GOT3 (cell line): ENCODE data around the gene RPS6KA2.
"Not testable (repeated sequence)": the region's sequence is repeated elsewhere in the genome, so short reads cannot be mapped to it uniquely, and the experiment has no call there.

Source experiments
- DNase-seq: peaks from one replicate; lab custom pipeline; 2025; ENCODE audit warnings: mixed read lengths; lab: John Stamatoyannopoulos, UW

The RPS6KA2 gene

DNA sequence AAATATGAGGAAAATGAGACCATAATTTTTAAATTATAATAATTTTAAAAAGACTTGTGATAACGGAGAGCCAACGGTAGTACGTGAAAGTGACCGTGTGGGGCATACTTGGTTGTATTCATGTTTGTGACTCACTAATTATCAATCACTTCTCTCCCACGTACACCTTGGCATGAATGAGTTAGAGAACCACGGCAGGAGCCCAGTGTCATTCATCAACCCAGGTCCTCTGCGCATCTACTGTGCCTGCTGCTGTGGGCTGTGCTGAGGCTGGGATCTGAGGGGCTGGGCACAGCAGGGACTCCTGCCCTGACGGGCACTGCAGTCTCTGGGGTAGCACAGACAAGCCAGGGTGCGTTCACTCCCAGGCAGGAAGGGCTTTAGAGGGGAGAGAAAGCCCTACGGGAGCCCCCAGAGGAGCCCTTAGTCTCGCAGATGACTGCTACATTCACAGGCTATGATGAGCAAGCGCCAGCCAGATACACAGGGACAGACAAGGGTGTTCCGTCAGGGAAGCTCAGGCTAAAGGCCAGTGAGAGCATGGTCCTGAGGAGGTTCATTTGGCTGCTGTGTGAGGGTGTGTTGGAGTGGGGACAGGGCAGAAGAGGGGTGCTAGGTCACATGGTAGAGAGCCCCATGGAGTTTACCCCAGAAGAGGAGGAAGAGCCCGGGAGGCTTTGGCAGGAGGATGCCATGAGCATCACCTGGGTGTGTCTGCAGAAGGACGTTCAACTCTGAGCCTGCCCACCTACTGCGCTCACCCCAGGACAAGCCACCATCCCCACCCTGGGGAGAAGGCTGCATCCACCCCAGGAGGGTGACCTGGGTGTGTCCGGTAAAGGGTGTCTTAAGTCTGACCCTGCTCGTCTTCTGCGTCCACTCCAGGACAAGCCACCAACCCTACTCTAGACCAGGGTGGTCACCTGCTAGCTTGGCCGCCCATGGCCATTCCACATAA lies 8.2 kb upstream of the RPS6KA2 start:
- no peak for DNase-seq

- not testable (repeated sequence) for DNase-seq
Measured at GRCh38 chr6:166634581-166634980, 7.5 kb upstream of the RPS6KA2 start.

DNA sequence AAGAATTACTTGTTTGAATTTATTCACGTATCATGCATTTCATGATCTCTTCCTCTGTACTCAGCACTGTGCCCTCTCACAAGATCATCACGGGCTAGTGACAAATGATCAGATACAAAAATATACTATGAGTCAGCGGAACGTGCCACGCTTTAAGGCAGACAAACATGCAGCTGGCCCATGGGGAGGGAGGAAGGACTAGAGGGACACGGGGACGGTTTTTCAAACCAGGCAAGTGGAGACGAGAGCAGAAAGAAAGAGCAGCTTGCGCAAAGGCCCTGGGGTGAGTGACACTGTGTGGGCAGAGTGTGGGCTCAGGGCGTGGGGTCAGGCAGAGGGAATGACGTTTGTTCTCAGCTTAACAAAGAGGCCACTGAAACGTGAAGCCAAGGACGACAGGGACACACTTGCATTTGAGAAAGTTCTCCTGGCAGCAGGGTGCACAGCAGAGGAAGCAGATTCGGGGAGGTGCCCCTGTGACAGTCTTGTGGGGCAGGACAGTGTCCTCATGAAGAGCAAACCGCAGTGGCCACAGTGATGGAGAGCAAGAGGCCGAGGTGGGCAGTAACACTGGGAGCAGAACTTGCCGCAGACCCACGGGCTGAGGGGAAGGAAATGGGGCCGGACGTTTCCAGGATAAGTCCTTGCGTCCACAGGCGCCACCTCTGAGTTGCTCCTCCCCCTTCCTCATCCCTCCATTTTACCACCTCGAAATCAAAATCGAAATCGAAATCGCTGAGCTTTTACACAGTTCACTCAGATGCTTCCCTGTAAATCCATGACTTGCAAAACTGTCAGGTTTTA lies 6.9 kb upstream of the RPS6KA2 start:
- no peak for DNase-seq

DNA sequence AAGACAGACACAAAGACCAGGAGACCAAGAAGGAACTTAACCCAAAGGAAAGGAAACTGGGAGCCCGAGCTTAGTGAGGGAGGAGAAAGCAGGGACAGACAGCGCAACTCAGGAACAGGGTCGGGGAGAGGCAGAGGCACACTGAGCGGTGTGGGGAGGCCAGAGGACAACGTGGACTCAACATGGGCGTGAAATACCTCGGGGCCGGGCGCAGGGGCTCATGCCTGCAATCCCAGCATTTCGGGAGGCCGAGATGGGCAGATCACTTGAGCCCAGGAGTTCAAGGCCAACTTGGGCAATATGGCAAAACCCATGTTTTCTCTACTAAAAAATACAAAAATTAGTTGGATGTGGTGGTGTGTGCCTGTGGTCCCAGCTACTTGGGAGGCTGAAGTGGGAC lies 5.7 kb upstream of the RPS6KA2 start:
- no peak for DNase-seq

- DNase-seq: no peak
Measured at GRCh38 chr6:166630462-166630861, 3.4 kb upstream of the RPS6KA2 start.

- no peak for DNase-seq
Measured at GRCh38 chr6:166629628-166630027, 2.6 kb upstream of the RPS6KA2 start.

DNA sequence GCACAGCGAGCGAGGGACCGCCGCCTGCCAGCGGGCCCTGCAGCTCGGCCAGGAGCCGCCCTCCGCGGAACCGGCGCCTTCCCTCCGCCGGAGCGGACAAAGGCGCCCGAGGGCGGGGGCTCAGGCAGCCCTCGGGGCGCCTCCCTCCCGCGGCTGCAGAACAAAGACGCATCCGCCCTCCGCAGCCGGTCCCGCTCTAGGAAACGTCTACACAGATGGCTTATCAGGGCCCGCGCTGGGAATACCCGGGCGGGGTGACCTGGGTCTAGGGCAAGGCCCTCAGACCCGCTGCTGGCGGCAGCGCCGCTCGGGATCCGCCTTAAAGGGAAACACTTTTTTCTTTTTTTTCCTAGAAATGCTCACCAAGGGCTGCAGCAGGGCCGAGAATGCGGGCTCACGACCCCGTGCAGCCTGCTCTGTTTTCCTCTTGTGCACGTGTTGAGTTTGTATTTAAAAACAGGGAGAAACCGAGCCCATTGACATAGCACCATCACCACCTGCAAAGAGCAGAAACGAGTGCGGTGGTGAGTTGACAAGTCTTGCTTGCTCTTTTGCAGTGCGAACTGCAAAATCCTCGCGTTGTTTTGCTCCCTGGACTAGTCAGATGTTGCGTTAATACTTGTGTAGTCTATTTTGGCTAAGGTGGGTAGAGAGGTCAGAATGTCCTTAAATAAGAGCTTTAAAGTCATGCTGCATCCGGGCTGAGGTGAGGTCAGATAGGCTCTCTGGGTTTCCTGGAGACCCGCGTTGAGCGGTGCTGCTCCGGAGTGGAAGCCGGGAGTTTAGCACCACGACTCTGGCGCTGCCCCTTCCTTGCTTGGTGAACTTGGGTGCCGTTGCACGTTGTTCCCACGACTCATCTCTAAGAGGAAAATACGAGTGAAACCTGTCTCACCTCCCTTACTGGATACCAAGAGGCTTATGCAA lies 1.1 kb upstream of the RPS6KA2 start:
- DNase-seq: peak; percentile 52

GRCh38 chr6:166626177-166627032 lies 646 bp downstream of the RPS6KA2 start:
- DNase-seq: no peak

- DNase-seq: no peak
Measured at GRCh38 chr6:166625356-166625755, 1.7 kb downstream of the RPS6KA2 start.

- DNase-seq: no peak
Measured at GRCh38 chr6:166624275-166624674, 2.8 kb downstream of the RPS6KA2 start.

DNA sequence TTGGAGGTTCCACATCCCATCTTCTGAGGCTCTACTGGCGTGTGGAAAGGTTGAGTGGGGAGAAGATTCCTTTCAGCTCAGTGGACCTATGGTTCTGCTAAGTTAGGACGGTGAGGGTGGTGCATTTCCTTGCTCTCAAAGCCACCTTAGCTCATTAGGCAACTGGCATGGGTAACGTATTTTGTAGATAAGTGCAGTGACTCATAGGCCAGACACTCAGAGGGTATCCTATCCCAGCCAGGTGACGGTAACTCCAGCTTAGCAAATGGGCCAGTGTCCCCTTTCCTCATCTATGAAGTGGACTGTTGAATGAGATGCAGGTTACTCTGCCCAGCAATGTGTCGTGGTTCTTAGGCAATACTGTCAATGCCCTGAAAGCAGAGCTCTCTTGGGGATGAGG lies 3.7 kb downstream of the RPS6KA2 start:
- DNase-seq: no peak

GRCh38 chr6:166621114-166621540 lies 5.9 kb downstream of the RPS6KA2 start:
- no peak for DNase-seq

DNA sequence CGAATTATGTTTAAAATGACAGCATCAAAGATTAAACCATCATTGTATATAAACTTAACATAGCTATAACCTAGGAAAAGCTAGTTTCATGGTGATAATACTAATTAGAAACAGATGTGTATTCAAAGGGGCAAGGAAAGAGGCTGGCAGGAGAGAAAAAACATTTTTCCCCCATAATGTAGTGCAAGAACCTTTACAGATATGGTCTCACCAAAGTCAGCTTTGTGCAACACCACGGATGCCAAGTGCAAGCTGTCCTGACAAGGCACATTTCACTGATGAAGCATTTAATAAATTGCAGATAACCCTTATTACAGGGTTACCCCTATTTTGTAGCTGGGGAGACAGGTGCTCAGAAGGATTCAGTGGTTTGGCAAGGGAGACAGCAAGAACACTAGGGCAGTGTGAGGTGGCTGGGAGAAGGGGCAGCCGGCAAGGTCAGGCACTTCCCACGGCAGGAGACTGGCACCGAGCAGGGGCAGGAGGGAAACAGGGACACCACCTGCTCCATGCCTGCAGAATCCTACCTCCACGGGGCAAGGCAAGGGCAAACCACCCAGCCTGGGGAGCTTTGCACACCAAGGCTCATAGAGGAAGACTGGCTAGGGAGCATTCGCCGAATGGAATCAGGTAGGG lies 6.5 kb downstream of the RPS6KA2 start:
- no peak for DNase-seq

DNA sequence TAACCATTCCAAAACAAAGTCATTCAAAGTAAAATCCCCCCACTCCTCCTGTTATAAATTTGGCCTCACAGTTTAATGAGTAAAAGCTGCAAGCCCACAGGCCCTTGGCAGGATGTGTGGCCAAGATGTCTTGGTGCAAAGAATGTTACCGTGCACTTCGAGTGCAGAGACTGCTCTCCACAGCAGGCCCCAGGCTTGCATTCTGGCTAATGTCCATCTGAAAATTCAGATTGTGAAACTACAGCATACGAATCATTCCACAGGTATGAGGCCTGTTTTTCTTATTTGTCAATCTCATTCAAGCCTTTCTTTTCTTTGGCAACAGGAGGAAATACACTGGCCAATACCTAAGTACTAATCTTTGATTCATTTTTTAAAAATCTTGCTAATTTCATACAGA lies 7.1 kb downstream of the RPS6KA2 start:
- no peak for DNase-seq

DNA sequence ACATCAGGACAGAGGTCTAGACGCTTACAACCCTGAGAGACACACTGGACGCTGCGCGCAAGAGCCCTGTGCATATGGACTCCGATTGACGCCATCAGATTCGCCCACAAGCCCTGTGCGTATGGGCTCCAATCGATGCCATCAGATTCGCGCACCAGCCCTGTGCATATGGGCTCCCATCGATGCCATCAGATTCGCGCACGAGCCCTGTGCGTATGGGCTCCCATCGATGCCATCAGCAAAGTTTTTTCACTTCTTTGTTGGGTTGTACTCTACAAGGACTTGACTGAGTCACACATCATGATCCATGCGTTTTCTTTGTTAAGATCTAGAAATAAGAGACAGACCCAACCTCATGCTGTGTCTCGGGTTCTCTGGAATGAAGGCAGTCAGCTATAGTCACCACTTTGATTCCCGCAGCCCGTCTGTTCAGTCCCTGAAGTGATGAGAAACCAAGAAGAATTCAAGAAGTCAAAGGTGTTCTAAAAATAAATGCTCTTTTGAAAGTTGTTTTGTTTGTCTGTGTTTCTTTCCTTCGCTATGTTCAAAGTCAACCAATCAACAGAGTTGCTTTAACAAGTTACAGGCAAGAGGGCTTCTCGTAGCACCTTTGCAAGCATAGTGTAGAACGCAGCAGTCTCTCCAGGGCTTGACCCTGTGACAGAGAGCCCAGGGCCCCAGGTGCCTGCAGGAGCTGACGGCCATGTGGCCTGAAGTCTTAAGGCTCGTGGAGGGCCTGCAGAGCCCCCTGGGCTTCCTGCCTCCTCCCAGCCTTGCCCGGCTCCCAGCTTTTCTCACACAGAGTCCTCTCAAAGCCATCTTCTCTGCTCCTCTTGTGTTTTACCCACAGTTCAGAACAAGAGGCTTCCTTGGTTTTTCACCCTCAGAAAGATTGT lies 7.9 kb downstream of the RPS6KA2 start:
- DNase-seq: no peak

DNA sequence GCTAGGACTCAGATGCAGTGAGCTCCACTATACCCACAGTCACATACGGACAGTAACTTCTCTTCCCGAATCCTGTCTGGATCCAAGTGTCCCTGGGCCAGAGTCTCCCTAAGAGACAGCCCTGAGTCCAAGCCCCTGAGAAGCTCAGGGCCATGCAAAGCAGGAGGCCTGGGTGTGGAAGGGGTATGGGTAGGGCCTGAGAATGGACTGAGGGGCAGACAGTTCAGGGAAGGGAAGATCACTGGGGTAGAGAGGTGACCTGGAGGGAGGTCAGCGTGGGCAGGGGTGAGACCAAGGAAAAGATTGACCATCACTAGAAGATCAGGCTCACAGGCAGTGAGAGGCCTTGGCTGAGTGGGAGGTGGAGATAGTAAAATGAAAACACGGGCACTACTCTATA lies 8.8 kb downstream of the RPS6KA2 start:
- no peak for DNase-seq

- no peak for DNase-seq
Measured at GRCh38 chr6:166617359-166617758, 9.7 kb downstream of the RPS6KA2 start.

DNA sequence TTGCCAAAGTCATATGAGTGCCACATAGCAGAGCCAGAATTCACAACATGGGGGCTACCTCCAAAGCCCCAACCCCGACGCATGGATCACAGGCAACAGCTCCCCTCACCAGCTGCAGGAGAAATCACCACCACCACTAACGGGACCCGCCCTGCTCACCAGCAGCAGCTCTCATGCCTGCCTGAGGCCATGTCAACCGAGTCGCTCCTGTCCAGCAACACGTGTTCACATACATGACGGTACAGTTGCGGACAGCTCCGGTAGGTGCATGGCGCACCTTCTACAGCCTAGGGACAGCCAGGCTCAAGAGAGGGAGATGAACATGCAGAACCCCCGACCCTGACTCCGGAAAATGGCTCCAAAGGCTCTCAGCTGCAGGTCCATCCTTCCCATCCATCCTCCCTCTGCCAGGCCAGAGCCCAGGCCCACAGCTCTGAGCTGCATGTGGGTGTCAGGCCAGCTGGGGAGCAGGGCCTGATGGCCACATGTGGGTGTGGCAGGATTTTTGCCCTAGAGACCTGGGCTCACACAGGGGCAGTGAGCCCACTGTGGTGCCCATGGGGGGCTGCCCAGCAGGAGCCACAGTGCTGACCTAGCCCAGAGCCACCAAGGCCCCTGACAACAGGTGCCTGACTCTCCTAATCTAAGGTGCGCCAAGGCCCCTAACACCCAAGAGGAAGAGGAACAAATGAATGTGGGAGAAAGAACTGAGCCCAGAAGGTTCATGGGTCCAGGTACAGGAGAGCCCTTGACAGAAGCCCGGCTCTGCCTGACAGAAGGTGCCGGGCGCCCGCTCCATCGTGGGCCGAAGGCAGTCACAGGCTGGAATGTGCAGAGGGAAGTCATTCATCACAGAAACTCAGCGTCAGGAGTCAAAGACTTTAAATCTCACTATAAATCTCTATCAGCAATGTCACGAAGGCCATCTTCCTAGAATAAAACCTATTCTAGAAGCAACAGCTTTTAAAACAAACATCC lies 10.5 kb downstream of the RPS6KA2 start:
- DNase-seq: no peak
